Loucy (cell line): ENCODE data around the gene EGR4.

ENCODE experiments used
- EZH2phosphoT487 ChIP-seq: fragments of 200-600 bp; IDR thresholded peaks from 2 replicates; pipeline ENCODE4 v1.6.1; 2018; ENCODE audit warnings: antibody characterized with exemption, mild to moderate bottlenecking, moderate library complexity, borderline replicate concordance
- TF ChIP-seq, protein P1 (sequence below): fragments of 200-600 bp; sonication (generic); conservative IDR thresholded peaks from 2 replicates; pipeline ENCODE4 v1.5.1; 2014; ENCODE audit warnings: mild to moderate bottlenecking, antibody characterized with exemption, low read length

DNA sequence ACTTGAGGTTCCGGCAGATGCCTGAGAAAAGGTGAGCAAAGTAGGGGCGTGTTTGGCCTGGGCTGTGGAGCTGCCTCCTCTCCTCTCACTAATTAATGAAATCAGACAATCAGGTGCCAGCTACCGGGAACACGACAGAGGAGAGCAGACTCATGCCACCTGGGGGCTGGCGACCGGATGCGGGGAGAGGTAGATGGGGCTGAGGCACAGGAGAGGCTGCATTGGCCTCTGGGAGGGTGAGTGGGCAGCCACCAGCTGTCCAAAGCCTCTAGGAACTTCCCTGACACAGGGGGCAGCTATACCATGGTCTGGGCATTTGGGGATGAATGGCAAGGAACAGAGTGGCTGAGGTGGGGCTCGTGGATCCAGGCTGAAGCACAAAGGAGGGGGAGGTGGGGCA lies 34.1 kb downstream of the EGR4 start:
- TF ChIP-seq, protein P1, sequence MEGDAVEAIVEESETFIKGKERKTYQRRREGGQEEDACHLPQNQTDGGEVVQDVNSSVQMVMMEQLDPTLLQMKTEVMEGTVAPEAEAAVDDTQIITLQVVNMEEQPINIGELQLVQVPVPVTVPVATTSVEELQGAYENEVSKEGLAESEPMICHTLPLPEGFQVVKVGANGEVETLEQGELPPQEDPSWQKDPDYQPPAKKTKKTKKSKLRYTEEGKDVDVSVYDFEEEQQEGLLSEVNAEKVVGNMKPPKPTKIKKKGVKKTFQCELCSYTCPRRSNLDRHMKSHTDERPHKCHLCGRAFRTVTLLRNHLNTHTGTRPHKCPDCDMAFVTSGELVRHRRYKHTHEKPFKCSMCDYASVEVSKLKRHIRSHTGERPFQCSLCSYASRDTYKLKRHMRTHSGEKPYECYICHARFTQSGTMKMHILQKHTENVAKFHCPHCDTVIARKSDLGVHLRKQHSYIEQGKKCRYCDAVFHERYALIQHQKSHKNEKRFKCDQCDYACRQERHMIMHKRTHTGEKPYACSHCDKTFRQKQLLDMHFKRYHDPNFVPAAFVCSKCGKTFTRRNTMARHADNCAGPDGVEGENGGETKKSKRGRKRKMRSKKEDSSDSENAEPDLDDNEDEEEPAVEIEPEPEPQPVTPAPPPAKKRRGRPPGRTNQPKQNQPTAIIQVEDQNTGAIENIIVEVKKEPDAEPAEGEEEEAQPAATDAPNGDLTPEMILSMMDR, result no peak
- TF ChIP-seq EZH2phosphoT487, result no peak
